Measurements from ENCODE around the gene LUC7L.
A peak's percentile ranks its signal among the peaks of the same experiment; 100 is the strongest.
"Not testable (repeated sequence)": the region's sequence is repeated elsewhere in the genome, so short reads cannot be mapped to it uniquely, and the experiment has no call there.

LUC7L gene

DNA sequence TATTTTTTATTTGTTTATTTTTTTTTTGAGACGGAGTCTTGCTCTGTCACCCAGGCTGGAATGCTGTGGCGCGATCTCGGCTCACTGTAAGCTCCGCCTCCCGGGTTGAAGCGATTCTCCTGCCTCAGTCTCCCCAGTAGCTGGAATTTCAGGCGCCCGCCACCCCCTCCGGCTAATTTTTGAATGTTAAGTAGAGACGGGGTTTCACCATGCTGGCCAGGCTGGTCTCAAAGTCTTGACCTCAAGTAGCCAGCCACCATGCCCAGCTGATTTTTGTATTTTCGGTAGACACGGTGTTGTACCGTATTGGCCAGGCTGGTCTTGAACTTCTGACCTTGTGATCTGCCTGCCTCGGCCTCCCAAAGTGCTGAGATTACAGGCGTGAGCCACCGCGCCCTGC lies 1.1 kb upstream of the LUC7L start:
- not testable (repeated sequence) for DNase-seq (ENCODE audit: low read depth)

DNA sequence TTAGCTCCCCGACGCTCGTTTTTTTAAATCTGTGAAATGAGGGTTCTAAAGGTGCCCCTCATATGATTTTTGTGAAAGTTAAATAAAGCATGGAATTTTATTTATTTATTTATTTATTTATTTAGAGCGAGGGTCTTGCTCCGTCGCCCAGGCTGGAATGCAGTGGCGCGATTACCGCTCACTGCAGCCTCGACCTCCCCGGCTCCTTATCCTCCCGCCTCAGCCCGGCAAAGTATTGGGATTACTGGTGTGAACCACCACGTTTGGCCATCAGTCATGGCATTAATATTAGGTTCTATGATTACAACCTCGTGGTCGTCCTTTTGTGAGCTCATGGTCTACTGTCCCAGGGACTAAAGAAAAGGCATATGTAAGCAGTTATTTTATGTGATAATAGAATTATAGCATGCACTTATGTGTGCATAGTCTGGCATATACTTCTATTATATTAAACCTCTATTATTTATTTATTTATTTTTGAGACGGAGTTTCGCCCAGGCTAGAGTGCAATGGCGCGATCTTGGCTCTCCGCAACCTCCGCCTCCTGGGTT lies 557 bp upstream of the LUC7L start:
- DNase-seq (ENCODE audit: low read depth), result no peak

- DNase-seq (ENCODE audit: low read depth), result no peak
These were observed 948 bp downstream of the LUC7L start for GRCh38 chr16:228151-228851.

GRCh38 chr16:220021-220420 lies 9.2 kb downstream of the LUC7L start:
- DNase-seq (ENCODE audit: low read depth), result no peak

GRCh38 chr16:212999-213398 lies 16.2 kb downstream of the LUC7L start:
- no peak for DNase-seq (ENCODE audit: low read depth)

GRCh38 chr16:211631-212180 lies 17.5 kb downstream of the LUC7L start:
- DNase-seq (ENCODE audit: low read depth), result not testable (repeated sequence)

DNA sequence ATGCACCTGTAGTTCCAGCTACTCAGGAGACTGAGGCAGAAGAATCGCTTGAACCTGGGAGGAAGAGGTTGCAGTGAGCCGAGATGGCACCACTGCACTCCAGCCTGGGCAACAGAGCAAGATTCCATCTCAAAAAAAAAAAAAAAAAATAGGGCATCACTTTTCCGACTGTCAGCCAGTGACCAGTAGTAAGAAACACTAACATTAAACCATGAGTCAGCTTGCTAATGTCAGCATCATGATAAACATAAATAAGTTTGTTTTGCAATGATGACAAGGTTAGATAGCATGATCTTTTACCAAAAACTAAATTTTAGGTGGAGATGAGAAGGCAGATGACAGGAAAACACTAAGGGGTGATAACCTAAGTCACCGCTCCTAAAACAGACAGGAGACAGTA lies 19.9 kb downstream of the LUC7L start:
- DNase-seq (ENCODE audit: low read depth), result not testable (repeated sequence)

DNA sequence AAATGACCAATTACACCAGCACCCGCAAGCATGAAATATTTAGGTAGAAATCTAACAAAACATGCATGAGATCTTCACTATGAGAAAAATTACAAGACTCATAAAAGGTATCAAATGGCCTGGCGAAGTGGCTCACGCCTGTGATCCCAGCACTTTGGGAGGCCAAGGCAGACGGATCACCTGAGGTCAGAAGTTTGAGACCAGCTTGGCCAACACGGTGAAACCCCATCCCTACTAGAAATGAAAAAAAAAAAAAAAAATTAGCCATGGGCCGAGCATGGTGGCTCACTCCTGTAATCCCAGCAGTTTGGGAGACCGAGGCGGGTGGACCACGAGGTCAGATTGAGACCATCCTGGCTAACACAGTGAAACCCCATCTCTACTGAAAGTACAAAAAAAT lies 25.2 kb downstream of the LUC7L start:
- not testable (repeated sequence) for DNase-seq (ENCODE audit: low read depth)

DNA sequence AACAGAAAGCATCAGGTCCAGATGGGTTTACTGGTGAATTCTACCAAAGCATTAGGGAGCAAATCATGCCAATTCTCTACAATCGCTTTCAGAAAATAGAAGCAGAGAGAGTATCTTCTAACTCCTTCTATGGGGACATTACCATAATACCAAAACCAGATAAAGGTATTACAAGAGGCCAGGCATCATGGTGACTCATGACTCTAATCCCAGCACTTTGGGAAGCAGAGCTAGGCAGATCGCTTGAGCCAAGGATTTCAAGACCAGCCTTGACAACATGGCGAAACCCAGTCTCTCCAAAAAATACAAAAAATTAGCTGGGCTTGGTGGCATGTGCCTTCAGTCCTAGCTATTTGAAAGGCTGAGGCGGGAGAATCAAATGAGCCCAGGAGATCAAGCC lies 26.0 kb downstream of the LUC7L start:
- DNase-seq (ENCODE audit: low read depth), result no peak

DNA sequence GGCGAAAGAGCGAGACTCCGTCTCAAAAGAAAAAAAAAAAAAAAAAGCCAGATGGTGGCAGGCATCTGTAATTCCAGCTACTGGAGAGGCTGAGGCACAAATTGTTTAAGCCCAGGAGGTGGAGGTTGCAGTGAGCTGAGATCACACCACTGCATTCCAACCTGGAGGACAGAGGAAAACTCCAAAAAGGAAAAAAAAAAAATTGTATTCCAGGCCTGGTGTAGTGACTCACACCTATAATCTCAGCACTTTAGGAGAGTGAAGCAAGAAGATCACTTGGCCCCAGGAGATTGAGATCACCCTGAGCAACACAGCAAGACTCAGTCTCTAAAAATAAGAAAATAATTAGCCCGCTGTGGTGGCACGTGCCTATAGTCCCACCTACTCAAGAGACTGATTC lies 28.9 kb downstream of the LUC7L start:
- no peak for DNase-seq (ENCODE audit: low read depth)

GRCh38 chr16:194516-194915 lies 34.7 kb downstream of the LUC7L start:
- no peak for DNase-seq (ENCODE audit: low read depth)

DNA sequence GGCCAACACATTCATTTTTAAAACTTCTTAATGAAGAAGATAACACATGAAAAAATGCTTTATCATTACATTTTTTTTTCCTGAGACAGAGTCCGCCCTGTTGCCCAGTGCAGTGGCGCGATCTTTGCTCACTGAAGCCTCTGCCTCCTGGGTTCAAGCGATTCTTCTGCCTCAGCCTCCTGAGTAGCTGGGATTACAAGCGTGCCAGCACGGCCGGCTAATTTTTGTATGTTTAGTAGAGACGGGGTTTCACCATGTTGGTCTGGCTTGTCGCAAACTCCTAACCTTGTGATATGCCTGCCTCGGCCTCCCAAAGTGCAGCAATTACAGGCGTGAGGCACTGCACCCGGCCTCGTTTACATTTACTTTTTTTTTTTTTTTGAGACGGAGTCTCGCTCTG lies 35.8 kb downstream of the LUC7L start:
- DNase-seq (ENCODE audit: low read depth), result no peak

DNA sequence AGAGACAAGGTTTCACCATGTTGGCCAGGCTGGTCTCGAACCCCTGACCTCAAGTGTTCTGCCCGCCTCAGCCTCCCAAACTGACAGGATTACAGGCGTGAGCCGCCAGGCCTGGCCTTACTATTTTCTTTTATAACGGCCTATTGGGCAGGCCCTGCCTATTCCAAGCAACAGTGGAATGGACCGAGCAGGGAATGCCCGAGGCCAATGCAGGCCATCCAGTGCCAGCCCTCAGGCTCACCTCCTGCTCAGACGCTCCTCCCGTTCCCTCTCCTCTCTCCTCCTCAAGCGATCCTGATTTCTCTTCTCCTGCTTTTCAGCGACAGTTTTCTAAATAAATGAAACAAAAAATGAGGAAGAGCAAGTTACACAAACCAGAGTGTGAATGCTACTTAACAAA lies 36.6 kb downstream of the LUC7L start:
- no peak for DNase-seq (ENCODE audit: low read depth)

DNA sequence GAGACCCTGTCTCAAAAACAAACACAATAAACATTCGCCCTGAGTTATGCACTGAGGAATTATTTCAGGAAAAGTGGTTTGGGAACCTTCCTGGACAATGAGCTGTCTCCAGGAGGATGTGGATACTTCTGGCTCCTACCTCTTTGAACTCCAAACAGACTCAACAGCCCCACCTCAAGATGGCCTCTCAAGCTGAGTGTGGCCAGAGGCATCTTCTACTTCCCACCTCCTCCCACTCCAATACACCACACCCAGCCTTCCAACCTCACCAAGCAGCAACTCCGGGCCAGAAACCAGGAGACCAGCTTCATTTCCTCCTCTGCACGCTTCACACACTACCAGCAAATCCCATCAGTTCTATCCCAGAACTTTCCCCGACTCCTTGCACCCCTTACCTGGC lies 37.4 kb downstream of the LUC7L start:
- DNase-seq (ENCODE audit: low read depth), result no peak

DNA sequence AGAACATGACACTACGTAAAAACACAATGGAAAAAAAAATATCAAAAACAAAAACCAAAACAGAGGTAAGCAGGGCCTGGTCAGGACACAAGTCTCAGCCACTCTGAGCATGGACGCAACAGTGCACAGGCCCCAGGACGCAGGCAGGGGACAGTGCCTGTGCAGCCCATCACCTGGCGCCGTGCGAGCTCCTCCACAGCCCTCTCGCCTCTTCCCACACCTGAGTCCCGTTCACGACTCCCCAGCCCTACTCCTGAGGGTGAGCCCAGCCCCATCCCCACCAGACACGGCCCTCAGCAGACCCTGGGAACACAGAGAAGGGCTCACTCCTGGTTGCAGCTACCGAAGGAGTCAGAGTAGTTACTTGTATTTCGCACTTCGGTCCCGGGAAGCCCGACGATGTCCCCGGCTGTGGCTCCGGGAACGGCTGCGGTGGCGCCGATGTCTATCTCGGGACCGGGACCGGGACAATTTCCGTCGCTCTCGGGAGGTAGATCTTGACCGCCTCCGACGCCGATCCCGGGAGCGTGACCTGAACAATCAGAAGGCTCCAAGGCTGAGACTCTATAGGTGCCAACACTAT lies 39.6 kb downstream of the LUC7L start:
- no peak for DNase-seq (ENCODE audit: low read depth)

DNA sequence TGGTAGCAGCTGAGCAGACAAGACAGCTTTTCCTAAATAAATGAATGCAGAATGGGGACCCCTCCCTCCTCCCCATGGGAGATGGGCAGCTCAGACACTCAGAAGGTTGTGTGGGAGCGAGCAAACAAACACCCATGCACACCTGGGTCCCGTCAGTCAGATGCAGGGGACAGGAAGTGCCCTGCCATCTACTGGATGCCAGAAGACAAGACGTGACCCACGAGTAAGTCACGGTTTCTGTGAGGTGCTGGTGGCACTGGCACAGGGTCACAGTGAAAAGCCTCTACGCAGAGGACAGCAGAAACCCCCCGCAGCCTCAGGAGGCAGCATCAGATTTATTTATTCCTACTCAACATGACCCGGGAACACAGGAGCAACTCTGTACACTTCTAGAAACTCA lies 40.6 kb downstream of the LUC7L start:
- no peak for DNase-seq (ENCODE audit: low read depth)

GRCh38 chr16:187330-187729 lies 41.9 kb downstream of the LUC7L start:
- no peak for DNase-seq (ENCODE audit: low read depth)

DNA sequence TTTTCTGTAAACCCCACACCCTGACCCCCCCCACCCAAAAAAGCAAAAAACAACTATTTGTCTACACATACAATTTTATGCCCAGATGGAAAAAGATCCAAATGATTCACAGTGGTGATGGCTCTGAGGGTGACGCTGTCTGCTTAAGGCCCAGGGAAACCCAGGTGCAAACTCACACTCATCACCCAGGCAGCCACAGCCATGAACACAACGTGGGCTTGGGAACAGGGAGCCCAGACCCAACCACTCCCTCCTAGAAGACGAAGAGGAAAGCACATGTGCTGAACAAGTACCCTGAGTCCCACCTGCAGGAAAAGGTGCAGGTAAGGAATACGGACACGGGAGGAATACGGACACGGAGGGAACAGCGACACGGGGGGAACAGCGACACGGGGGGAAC lies 43.6 kb downstream of the LUC7L start:
- no peak for DNase-seq (ENCODE audit: low read depth)

- DNase-seq (ENCODE audit: low read depth), result no peak
These were observed 44.0 kb downstream of the LUC7L start for GRCh38 chr16:185213-185612.

- no peak for DNase-seq (ENCODE audit: low read depth)
These were observed 46.2 kb downstream of the LUC7L start for GRCh38 chr16:183005-183404.

GRCh38 chr16:181565-182021 lies 47.7 kb downstream of the LUC7L start:
- DNase-seq (ENCODE audit: low read depth), result no peak

GRCh38 chr16:180681-181564 lies 48.3 kb downstream of the LUC7L start:
- DNase-seq (ENCODE audit: low read depth), result peak; percentile 72
